ENCODE measurements around the gene FNBP1. TPM values are rescaled to one million over a fixed set of nuclear protein-coding genes. Genes with fewer than 3 reads are reported as not detected.
"Not testable (repeated sequence)": the region's sequence is repeated elsewhere in the genome, so short reads cannot be mapped to it uniquely, and the experiment has no call there.

The FNBP1 gene
- total RNA-seq, 1 experiment from 2014 or later: 16.8 TPM

GRCh38 chr9:129962451-129962864 lies 80.5 kb downstream of the FNBP1 start:
- peak; percentile 6 for DNase-seq (ENCODE audit: low read depth)

GRCh38 chr9:129958796-129959195 lies 84.2 kb downstream of the FNBP1 start:
- no peak for DNase-seq (ENCODE audit: low read depth)

GRCh38 chr9:129954868-129955550 lies 88.0 kb downstream of the FNBP1 start:
- DNase-seq (ENCODE audit: low read depth): no peak

- DNase-seq (ENCODE audit: low read depth): no peak
Observed at GRCh38 chr9:129953736-129954135, 89.3 kb downstream of the FNBP1 start.

GRCh38 chr9:129952337-129952736 lies 90.7 kb downstream of the FNBP1 start:
- DNase-seq (ENCODE audit: low read depth): no peak

- DNase-seq (ENCODE audit: low read depth): no peak
Observed at GRCh38 chr9:129949821-129950220, 93.2 kb downstream of the FNBP1 start.

GRCh38 chr9:129948626-129949025 lies 94.4 kb downstream of the FNBP1 start:
- DNase-seq (ENCODE audit: low read depth): peak; percentile 76

GRCh38 chr9:129946246-129946995 lies 96.6 kb downstream of the FNBP1 start:
- no peak for DNase-seq (ENCODE audit: low read depth)

- no peak for DNase-seq (ENCODE audit: low read depth)
Observed at GRCh38 chr9:129945314-129945713, 97.7 kb downstream of the FNBP1 start.

- DNase-seq (ENCODE audit: low read depth): no peak
Observed at GRCh38 chr9:129944506-129945116, 98.4 kb downstream of the FNBP1 start.

- DNase-seq (ENCODE audit: low read depth): no peak
Observed at GRCh38 chr9:129939431-129939830, 103.6 kb downstream of the FNBP1 start.

- DNase-seq (ENCODE audit: low read depth): no peak
Observed at GRCh38 chr9:129938291-129938979, 104.6 kb downstream of the FNBP1 start.

GRCh38 chr9:129937879-129938278 lies 105.1 kb downstream of the FNBP1 start:
- DNase-seq (ENCODE audit: low read depth): not testable (repeated sequence)

GRCh38 chr9:129936222-129936621 lies 106.8 kb downstream of the FNBP1 start:
- no peak for DNase-seq (ENCODE audit: low read depth)

- DNase-seq (ENCODE audit: low read depth): no peak
Observed at GRCh38 chr9:129934780-129935179, 108.2 kb downstream of the FNBP1 start.

- no peak for DNase-seq (ENCODE audit: low read depth)
Observed at GRCh38 chr9:129934041-129934591, 108.9 kb downstream of the FNBP1 start.

- no peak for DNase-seq (ENCODE audit: low read depth)
Observed at GRCh38 chr9:129933185-129934040, 109.6 kb downstream of the FNBP1 start.

GRCh38 chr9:129932303-129933151 lies 110.5 kb downstream of the FNBP1 start:
- DNase-seq (ENCODE audit: low read depth): no peak

GRCh38 chr9:129930743-129931142 lies 112.2 kb downstream of the FNBP1 start:
- no peak for DNase-seq (ENCODE audit: low read depth)

All from LHCN-M2 (cell line).